Mucosa of descending colon (tissue), 3 donors: ENCODE data around the gene SLC32A1. TPM values are rescaled to one million over a fixed set of nuclear protein-coding genes. Genes with fewer than 3 reads are reported as not detected.

Experiments used
- ATAC-seq: fragments of 200-7000 bp; cut with Tn5 transposase; one replicate; pipeline ENCODE4 v1.9.1; 2020; ENCODE audit warnings: mild to moderate bottlenecking, moderate library complexity
- DNase-seq, 3 donors: peaks; one replicate each; pipeline ENCODE4 v3.0.0-alpha.2; 2020
- H3K36me3 ChIP-seq: fragments of 200-600 bp; one replicate; pipeline ENCODE4 v1.8.0; 2021; ENCODE audit warnings: low read depth, mild to moderate bottlenecking
- H3K4me1 ChIP-seq: fragments of 200-600 bp; one replicate; pipeline ENCODE4 v1.8.0; 2021; ENCODE audit warnings: low read depth, mild to moderate bottlenecking
- H3K4me3 ChIP-seq: fragments of 200-600 bp; one replicate; pipeline ENCODE4 v1.8.0; 2021; ENCODE audit warnings: mild to moderate bottlenecking
- H3K9me3 ChIP-seq: fragments of 200-600 bp; one replicate; pipeline ENCODE4 v1.8.0; 2021; ENCODE audit warnings: mild to moderate bottlenecking
- CTCF ChIP-seq: fragments of 200-600 bp; IDR thresholded peaks from one replicate; pipeline ENCODE4 v1.8.0; 2022; ENCODE audit warnings: antibody characterized with exemption, mild to moderate bottlenecking
- intact Hi-C, 2 donors: fragments of 100-400 bp; cut with DNase I in 1 of 2; cut with micrococcal nuclease in 1 of 2; formaldehyde crosslinking; loops; one replicate each; pipeline versions ENCODE4 v1.11.0 to v1.11.1; 2022; cut with DNase I, micrococcal nuclease
- total RNA-seq, 3 donors: library from RNA; stranded (reverse); fragmentation: NEBNext Ultra II Directional in 2 of 3; extraction: Animal tissue kit (Norgen Biotek cat#: 25700) in 2 of 3; gene quantifications; one replicate each; pipeline versions ENCODE4 v1.2.1 to v1.2.4, GENCODE V29; 2021 to 2023
- donor health status: DM: no; HTN: no; CAD: no; lungs with moderate emphysema.
- donor health status: DM: no; HTN: no; CAD: no.
- donor health status: DM: no; HTN: yes; CAD: no.

The SLC32A1 gene
- total RNA-seq, 3 donors from 2014 or later: 0.17 TPM; not detected in 2

- no peaks in the 10 kb centered on the region for H3K9me3 ChIP-seq
- no peaks in the 10 kb centered on the region for H3K4me1 ChIP-seq
- no peak for DNase-seq
- no peak for TF ChIP-seq CTCF
- H3K36me3 ChIP-seq: no peaks in the 10 kb centered on the region
- H3K4me3 ChIP-seq: no peak overlapping the region
- no peak for ATAC-seq
- intact Hi-C loops: no loop called here
Measured at GRCh38 chr20:38700926-38701325, 23.4 kb upstream of the SLC32A1 start.

DNA sequence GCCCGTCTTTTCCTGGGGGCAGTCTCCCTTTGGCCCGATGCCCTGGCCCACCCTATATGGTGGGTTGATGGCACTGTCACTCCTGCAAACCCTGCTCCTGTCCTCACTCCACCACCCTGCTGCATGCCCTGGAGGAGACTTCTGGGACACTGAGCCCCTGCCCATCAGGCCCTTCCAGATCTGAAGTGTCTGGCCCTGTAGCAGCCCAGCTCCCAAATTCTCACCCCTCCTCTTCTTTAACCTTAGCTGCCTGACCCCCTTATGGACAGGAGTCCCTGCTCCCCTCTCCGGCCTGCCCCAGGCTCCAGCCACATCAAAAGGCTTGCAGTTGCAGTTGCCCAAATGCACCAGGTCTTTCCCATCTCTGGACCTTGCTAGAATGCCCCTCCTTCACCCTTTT is 20.8 kb upstream of the SLC32A1 start:
- no peak for DNase-seq
- intact Hi-C loops: no loop called here
- ATAC-seq: no peak
- Histone ChIP-seq H3K4me3 (no peak overlapping the region), H3K9me3 (no peaks in the 10 kb centered on the region), H3K36me3 (no peaks in the 10 kb centered on the region), H3K4me1 (no peaks in the 10 kb centered on the region)
- TF ChIP-seq CTCF: no peak

DNA sequence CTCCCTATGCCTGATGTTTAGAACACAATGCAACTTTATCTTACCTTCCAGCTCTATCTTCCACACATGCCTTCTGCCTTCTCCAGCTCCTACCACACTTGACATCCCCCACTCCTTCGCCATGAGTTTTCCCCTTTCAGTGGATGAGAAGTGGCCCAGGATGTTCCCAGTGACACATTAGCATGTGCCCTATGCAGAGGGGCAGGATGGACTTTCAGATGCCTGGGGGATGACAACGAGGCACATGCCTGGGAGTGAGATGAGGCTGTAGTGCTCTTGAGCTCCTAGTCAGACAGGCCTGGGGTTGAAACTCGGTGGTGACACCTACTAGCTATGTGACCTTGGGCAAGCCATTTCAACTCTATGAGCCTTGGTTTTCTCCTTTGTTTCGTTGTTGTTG is 20.1 kb upstream of the SLC32A1 start:
- intact Hi-C loops: no loop called here
- H3K9me3 ChIP-seq: no peaks in the 10 kb centered on the region

GRCh38 chr20:38706509-38706908 is 17.8 kb upstream of the SLC32A1 start:
- Histone ChIP-seq H3K4me3 (no peak overlapping the region), H3K4me1 (no peaks in the 10 kb centered on the region), H3K9me3 (no peaks in the 10 kb centered on the region), H3K36me3 (no peaks in the 10 kb centered on the region)
- TF ChIP-seq CTCF: no peak
- ATAC-seq: no peak
- intact Hi-C loops: no loop called here
- no peak for DNase-seq

More for the DNA sequence above, 20.1 kb upstream of the SLC32A1 start:
- Histone ChIP-seq H3K36me3 (no peaks in the 10 kb centered on the region), H3K4me1 (no peaks in the 10 kb centered on the region), H3K4me3 (no peak overlapping the region)
- no peak for ATAC-seq
- TF ChIP-seq CTCF: no peak
- no peak for DNase-seq

- H3K4me3 ChIP-seq: no peak overlapping the region
- DNase-seq (no peak), ATAC-seq (no peak)
- H3K9me3 ChIP-seq: no peaks in the 10 kb centered on the region
- intact Hi-C loops: no loop called here
- no peak for TF ChIP-seq CTCF
- H3K36me3 ChIP-seq: no peaks in the 10 kb centered on the region
- H3K4me1 ChIP-seq: no peaks in the 10 kb centered on the region
Measured at GRCh38 chr20:38714308-38714707, 10.0 kb upstream of the SLC32A1 start.

DNA sequence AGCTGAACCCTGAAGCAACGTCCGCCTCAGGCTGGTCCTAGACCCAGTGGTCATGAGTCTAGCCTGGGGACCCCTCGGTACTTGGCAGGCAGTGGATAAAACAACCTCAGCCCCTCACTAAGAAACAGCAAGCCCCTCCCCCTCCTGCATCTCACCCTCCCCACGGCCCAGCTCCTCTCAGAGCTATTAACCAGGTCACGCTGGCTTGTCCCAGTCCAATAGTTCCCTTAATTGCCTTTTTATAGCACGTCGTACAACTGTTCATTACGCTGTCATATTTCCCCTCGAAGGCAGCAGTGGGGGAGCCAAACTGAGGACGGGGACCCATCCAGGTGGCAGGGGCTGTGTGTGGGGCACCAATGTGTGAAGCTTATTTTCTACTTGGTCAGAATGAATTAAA is 8.6 kb upstream of the SLC32A1 start:
- intact Hi-C loops: no loop called here
- Histone ChIP-seq H3K36me3 (no peaks in the 10 kb centered on the region), H3K4me1 (no peaks in the 10 kb centered on the region), H3K4me3 (no peak overlapping the region), H3K9me3 (no peaks in the 10 kb centered on the region)
- ATAC-seq (no peak), DNase-seq (no peak)
- no peak for TF ChIP-seq CTCF
